GM19239 (cell line): ENCODE measurements around the gene FANCC.
"Not testable (repeated sequence)": the region's sequence is repeated elsewhere in the genome, so short reads cannot be mapped to it uniquely, and the experiment has no call there.

Experiments
- DNase-seq: peaks from one replicate; pipeline ENCODE4 v3.0.0; 2011; ENCODE audit warnings: low spot score; ENCODE audit not compliant: insufficient read length
- FAIRE-seq: peaks from 2 replicates; lab custom pipeline; 2011; peaks lifted over from hg19 to GRCh38; lab: Jason Lieb, UNC

FANCC gene

DNA sequence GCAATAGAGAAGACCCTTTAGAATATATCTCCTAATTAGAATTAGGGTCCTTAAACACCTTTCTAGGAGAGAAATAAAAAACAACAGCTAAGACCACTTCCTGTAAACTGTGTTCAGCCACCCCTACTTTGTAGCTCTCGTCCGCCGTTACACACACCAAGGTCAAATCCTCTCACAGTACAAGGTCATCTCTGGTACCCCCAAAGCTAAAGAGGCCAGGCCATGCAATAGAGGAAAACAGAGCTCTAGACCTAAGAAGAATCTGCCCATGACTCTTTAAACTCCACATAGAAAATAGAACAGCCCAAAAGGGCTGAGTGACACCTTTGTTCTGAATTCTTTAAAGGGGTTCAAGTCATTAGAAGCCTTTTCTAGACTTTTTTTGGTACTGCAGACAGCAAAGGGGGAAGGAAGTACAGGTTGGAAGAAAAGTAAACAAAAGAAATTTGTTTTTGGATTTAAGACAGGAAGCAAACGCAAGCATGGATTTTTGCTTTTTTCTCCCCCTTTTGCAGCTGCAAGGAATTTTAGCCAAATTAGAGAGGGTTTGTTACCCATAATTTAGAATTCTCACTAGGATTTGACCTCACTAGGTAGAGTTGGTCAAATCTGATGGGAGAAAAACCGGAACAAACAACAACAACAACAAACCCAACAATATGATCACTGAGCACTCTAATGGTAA is 13.4 kb upstream of the FANCC start:
- DNase-seq (no peak), FAIRE-seq (no peak)

- not testable (repeated sequence) for DNase-seq, FAIRE-seq
These were observed 11.6 kb upstream of the FANCC start for GRCh38 chr9:95329061-95329460.

DNA sequence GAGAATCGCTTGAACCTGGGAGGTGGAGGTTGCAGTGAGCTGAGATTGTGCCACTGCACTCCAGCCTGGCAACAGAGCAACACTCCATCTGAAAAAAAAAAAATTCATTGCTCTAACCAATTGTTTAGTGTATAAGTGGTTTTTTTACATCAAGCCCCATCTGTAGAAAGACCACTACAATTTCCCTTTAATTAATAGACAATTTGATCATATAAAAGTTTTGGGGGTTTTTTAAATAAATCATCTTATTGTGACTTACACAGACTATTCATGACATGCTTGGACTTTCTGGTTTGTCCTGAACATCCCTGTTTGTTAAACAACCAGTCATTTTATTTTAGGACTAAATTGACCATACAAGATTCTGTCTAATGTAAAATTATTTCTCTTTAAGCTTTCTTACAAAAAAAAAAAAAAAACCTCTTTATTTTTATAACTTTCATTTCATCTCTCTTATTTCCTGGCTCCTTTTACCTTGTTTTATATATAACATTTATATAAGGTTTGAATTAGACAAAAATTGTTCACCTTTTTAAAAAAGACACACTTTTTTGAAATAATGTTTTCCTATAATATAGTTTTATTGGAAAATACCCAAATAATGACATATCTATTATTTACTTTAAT is 9.8 kb upstream of the FANCC start:
- DNase-seq (no peak), FAIRE-seq (no peak)

DNA sequence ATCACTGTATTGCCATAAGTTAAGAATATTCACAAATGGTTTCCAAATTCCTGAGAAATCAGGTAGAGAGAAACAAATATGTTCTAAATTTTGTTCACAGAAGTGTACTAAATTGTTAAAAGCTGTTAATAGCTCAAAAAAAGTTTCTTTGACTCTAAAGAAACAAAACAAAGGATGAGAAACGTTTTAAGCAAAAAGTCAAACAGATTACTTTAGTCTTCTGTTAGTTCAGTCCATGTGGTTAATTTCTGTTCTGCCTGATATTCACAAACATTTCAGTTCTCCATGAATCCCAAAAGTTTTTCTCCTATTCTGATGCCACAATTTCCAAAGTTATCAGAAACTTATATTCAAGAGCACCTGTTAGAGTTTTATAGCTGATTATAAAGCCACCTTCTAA is 7.7 kb upstream of the FANCC start:
- FAIRE-seq = no peak
- DNase-seq = no peak

DNA sequence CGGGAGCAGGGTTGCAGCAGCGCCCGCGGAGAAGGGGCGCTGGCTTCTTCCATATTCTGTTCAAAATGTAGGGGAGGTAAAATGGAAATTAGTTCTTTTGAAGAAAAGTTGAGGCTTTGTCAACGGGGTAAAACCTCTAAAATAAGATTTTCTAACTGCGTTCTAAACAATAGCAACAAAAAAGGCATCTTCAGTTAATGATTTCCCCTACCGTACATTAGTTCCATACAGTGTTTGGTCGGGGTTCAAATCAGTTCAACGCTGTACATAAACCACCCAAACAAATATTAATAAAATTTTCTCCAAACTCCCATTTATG is 343 bp upstream of the FANCC start:
- FAIRE-seq = peak; percentile 84
- no peak for DNase-seq

GRCh38 chr9:95316794-95317118 is 753 bp downstream of the FANCC start:
- DNase-seq = peak; percentile 46
- FAIRE-seq = peak; percentile 72

- FAIRE-seq (no peak), DNase-seq (no peak)
These were observed 1.2 kb downstream of the FANCC start for GRCh38 chr9:95316274-95316673.

DNA sequence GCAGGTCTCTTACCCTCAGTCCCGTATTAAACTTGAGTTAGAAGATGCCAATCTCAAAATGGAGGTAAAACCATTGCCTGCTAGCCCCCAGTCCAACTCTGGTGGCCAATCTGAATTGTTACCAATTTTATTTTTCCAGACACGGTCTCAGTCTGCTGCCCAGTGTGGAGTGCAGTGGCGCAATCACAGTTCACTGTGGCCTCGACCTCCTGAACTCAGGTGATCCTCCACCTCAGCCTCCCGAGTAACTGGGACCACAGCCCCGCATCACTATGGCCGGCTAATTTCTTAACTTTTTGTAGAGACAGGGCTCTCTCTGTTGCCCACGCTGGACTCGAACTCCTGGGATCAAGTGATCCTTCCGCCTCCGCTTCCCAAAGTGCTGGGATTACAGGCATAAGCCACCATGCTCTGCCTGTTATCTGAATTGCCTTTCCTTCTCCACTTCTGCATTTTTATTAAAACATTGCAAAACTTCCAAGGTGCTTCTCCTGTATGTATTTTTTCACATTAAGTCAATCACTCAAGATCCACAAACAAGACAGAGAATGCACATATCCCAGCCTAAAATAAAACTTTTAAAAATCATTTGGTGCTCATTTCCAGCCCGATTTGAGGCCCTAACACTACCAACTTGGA is 2.3 kb downstream of the FANCC start:
- DNase-seq (no peak), FAIRE-seq (no peak)

DNA sequence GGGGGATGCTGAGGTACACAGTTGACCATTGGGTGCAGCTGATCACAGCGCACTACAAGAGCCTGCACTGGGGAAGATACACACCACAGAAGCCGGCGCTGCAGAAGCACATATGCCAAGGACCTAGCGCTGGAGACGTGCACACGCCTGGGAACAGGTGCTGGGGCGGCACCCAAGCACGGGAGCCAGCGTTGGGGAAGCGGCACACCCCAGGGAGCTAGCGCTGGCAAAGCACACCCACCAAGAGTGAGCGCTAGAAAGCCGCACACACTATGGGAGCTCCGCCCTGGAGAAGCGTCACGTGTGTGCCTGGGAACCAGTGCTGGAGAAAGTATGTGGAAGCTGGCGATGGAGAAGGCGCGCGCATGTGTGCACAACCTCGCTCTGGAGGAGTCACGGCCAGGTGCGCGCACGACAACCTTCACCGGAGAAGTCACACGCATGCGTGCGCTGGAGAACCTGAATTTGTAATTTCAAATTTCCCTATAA is 4.5 kb downstream of the FANCC start:
- DNase-seq = no peak

GRCh38 chr9:95311961-95312360 is 5.5 kb downstream of the FANCC start:
- DNase-seq (no peak), FAIRE-seq (no peak)

More for the DNA sequence above, 4.5 kb downstream of the FANCC start:
- FAIRE-seq = no peak

GRCh38 chr9:95307538-95307937 is 10.0 kb downstream of the FANCC start:
- DNase-seq = no peak
- FAIRE-seq = no peak

DNA sequence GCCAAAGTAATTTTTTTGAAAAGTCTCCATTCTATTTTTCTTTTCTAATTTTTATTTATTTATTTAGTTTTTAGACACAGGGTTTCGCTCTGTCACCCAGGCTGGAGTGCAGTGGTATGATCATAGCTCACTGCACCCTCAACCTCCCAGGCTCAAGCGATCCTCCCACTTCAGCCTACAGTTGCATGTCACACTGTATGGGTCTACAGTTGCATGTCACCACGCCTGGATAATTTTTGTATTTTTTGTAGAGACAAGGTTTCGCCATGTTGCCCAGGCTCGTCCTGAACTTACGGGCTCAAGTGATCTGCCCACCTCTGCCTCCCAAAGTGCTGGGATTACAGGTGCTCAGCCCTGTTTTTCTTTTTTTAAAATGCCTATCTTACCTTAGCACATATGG is 10.7 kb downstream of the FANCC start:
- no peak for FAIRE-seq
- DNase-seq = no peak

GRCh38 chr9:95305770-95306492 is 11.6 kb downstream of the FANCC start:
- DNase-seq (no peak), FAIRE-seq (no peak)

DNA sequence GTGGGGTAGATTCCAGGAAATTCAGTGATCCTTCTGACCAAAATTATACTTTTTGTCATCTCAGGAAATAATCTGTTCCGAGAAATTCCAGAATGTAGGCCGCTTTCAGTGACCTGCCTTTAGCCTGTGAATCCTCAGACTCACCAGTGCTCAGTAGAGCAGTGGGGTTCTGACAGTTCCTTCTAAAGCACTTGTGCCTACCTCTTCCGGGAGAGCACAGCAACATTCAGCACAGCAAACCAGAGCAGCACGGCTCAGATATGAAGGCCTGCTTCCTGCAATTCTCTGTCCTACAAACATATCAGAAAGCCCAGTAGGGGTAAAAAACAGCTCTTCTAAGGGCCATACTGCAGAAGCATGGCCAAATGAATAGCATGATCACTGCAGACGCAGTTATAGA is 15.0 kb downstream of the FANCC start:
- FAIRE-seq = no peak

GRCh38 chr9:95297760-95298159 is 19.7 kb downstream of the FANCC start:
- DNase-seq (no peak), FAIRE-seq (no peak)

More for the DNA sequence above, 15.0 kb downstream of the FANCC start:
- no peak for DNase-seq

- DNase-seq (no peak), FAIRE-seq (no peak)
These were observed 20.2 kb downstream of the FANCC start for GRCh38 chr9:95297316-95297715.

DNA sequence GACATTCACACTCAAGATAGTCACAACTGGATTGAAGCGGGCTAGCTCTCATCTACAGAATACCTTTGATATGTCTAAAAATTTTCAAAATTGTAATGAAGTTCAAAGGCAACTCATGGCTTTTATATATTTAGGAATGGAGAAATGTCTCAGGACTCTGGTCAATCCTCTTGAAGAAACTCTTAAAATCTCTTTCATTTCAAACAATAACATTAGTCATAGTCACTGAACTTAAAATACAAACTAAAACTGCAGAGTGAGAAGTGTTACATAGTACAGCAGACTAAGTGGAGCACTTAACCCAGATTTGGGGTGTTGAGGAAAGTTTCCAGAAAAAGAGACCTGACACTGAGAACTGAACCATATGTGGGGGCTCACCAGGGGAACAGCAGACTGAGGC is 20.7 kb downstream of the FANCC start:
- DNase-seq = no peak
- no peak for FAIRE-seq

GRCh38 chr9:95293296-95293695 is 24.2 kb downstream of the FANCC start:
- DNase-seq, FAIRE-seq: not testable (repeated sequence)

DNA sequence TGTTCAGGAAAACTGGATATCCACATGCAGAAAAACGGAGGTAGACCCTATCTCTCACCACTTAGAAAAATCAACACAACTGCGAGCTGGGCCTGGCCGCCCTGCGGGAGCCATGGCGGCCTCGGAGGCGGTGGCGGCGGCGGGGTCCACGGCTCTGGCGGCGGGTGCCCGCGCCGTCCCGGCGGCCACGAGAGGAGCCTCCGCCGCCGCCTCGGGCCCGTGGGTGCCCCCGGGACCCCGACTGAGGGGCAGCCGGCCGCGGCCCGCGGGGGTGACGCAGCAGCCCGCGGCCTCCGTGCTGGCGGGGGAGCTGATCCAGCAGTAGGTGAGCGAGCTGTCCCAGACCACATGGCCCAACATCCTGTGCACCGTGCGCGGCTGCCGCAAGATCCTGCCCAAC is 25.3 kb downstream of the FANCC start:
- no peak for FAIRE-seq

DNA sequence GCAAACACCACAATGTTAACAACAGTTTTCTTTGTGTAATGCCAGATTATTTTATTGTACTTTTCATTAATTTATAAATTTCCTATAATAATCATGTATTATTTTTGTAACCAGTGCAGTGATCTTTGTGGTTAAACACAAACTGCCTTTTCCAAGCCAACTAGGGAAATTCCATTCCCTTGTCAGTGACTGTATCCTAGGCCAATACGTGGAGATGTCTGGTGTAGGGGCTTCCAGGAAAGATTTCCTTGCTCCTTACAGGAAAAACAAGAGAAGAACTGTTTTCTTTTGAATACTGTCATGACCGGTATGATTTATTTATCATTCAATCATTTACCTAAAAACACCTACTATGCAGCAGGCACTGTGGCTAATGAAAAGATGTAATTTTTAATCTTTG is 31.4 kb downstream of the FANCC start:
- FAIRE-seq (no peak), DNase-seq (no peak)

More for the DNA sequence above, 25.3 kb downstream of the FANCC start:
- no peak for DNase-seq

DNA sequence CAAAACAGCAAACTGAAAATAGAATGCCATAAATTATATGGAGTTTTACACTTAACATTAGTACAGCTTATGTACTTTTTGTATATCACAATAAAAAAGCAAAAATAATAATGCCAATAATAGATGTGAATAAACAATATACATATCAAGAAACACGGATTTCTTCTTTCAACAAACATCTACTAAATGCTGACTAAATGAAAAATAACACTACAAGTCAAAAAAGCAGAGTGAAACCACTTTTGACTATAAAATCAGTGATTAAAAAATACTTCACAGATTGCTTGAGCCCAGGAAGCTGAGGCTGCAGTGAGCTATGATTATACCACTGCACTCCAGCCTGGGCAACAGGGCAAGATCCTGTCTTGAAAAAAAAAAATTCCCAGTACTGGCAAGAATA is 32.2 kb downstream of the FANCC start:
- DNase-seq (no peak), FAIRE-seq (peak; percentile 4)
